Kidney tubule cell (primary cell): Measurements from ENCODE around the gene HHIPL1.

Experiments used
- DNase-seq: peaks from one replicate; pipeline ENCODE4 v3.0.0-alpha.2; 2018; ENCODE audit warnings: low spot score

The HHIPL1 gene

GRCh38 chr14:99675382-99675835 is 30.5 kb downstream of the HHIPL1 start:
- no peak for DNase-seq

DNA sequence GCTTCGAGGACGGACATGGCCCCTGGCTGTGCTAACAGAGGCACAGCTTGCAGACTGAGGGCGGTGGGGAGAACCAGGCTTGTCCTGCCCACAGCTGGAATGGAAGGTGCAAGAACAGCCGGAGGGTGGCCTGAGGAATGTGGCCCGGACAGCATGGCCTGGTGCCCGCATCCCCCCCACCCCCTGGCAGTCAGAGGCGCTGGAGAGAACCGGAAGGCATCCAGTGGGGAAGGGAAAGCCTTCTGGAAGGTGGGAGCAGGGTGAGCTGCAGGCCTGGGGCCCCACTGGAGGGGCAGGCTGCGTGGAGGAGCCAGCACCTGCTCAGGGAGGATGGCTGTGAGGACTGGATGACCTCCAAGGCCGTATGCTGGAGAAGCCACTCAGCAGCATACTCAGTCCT is 31.0 kb downstream of the HHIPL1 start:
- no peak for DNase-seq

- DNase-seq, result no peak
These were observed 31.7 kb downstream of the HHIPL1 start for GRCh38 chr14:99676657-99677056.

DNA sequence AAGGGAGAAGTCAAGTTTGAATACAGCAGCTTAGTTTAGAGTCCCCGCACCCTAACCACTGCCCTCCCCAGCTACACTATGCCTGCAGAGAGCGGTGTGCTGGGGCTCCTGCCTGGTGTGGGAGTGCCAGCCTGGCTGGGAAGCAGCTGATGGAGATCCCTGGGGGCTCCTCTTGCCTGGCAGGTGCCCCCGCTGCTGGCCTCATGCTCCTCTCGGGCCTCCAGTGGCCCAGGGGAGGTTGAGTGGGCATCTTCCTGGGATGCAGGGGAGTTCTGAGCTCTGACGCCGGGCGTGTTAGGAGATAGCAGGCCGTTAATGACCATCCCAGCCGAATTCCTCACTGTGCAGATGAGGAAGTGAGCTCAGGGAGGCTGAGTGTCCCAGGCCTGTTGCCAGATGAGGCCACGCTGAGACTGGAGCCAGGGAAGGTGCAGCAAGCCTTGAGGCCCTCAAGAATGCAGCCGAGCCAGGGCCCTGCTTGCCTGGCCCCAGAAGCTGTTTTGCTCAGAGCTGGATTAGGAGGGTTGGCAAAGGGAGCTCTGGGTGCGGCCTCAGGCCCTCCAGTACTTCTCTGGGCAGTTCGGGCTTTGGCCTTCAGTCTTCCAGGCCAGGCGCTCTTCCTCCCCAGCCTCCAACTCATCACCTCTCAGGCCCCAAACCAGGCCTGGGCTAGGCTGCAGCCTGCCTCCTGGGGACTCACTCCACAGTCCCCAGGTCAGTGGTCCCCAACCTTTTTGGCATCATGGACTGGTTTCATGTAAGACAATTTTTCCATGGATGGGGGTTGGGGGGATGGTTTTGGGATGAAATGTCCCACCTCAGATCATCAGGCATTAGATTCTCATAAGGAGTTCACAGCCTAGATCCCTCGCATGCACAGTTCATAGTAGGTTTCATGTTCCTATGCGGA is 32.6 kb downstream of the HHIPL1 start:
- no peak for DNase-seq

- DNase-seq, result no peak
These were observed 33.3 kb downstream of the HHIPL1 start for GRCh38 chr14:99678198-99678597.

DNA sequence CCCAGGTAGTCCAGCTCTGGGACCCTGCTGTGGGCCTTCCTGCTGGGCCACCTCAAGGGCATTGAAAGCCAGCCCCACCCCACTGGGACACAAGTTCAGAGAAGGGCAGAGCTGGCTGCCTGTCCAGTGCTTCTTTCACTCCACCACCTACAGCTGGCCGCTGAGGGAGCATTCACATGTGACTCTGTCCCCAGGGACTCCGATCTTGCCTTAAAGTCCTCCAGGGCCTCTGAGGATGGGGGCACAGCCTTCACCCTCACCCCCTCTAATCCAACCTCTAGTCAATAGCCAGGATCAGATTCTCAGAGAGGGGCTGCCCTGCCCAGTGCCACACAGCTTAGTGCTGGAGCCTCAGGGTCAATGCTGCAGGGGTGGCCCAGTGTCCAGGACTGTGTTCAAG is 34.2 kb downstream of the HHIPL1 start:
- no peak for DNase-seq

- DNase-seq, result no peak
These were observed 34.6 kb downstream of the HHIPL1 start for GRCh38 chr14:99679543-99679942.

DNA sequence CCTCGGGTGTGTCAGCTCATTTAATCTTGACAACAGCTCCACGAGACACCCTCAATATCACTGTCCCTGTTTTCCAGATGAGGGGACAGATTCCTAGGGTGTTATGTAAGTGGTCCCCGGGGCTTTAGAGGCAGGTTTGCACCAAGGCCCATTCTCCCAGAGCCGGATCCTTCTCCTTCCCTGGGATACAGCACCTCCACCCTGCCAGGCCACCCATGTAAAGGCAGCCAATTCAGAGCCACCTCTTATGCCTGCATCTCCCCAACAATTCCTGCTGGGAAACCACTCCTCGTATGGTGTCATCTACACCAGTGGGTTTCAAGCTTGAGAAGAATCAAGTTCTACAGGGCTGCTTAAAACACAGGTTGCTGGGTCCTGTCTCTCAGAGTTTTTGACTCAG is 35.1 kb downstream of the HHIPL1 start:
- DNase-seq, result no peak

- no peak for DNase-seq
These were observed 36.3 kb downstream of the HHIPL1 start for GRCh38 chr14:99681101-99681831.

- no peak for DNase-seq
These were observed 36.9 kb downstream of the HHIPL1 start for GRCh38 chr14:99681832-99682148.

DNA sequence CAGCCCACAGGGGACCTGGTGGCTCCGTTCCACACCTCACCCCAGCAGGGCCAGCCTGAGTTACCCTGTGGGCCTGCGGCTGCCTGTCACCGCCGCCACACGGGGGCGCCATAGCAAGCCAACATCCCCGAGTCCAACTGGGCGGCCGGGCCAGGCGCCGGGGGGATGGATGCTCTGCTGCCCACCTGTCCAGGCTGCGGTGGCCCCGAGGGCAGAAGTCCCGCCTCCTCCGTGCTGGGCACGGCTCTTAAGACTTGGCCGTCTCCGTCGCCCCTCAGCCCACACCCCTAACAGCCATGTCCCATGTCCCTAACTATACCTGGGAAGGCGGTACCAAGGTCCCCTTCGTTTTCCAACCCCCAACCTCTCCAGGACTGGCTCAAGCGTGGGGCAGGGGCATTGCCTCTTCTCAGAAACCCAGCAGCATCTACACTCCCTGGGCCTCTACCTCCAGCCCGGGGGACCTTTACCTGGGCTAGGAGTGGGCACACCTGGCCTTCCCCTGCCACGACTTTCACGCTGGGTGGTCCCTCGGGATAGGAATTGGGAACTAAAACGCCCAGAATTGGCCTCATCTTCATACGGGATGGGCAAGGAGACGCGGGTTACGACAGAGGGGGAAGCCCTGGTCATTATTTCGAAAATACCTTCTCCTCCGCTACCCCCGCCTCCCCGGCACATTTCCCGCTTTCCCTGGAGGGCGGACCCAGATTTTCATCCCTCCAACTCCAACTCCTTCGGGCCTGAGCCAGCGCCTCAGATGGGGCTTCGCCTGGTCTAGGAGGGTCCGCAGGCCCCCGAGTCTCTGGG is 38.1 kb downstream of the HHIPL1 start:
- DNase-seq, result peak; percentile 77

- peak; percentile 99 for DNase-seq
These were observed 38.9 kb downstream of the HHIPL1 start, which contains the start of gene CYP46A1 for GRCh38 chr14:99683619-99684409. CYP46A1 (plus strand) TSS chr14:99684298; CDS start chr14:99684418, 120 bp downstream.

- DNase-seq, result no peak
These were observed 39.5 kb downstream of the HHIPL1 start for GRCh38 chr14:99684410-99684934.

DNA sequence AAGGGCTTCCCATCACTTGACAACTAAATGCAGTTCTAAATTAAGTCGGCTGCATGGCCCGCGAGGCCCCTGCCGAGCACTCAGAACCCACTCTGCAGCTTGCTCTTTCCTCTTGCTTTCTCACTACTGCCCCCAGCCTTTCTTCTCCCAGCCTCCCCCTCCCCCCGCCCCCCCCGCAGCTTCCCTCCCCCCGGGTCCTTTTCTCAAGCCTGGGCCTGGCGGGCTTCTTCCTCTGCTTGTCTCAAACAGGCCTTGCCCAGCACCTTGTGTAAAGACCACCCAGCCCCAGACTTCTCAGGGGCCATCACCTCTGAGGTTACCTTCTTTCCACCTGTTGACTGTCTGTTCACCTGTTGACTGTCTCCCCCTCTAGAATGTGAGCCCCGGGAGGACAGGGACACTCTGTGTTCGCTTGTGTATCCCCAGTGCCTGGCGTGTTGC is 40.2 kb downstream of the HHIPL1 start:
- no peak for DNase-seq

DNA sequence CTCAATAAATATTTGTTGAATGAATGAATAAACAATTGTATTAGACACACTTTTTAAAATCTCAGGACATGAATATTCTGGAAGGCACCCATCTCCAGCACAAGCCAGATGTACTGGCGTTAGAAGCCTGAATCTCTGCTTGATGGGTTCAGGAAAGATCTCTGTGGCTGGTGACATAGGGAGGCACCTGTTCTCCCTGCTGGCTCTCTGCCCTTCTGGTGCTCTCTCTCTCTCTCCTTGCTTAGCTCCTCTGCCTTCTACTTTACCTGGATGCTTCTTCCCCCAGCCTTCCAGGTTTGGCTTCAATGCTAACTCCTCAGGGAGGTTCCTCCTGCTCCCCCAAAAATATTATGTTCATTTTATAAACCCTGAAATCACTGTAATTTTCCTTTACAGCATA is 40.7 kb downstream of the HHIPL1 start:
- no peak for DNase-seq

GRCh38 chr14:99686557-99687283 is 41.8 kb downstream of the HHIPL1 start:
- DNase-seq, result no peak

GRCh38 chr14:99687284-99688209 is 42.6 kb downstream of the HHIPL1 start:
- peak; percentile 25 for DNase-seq

DNA sequence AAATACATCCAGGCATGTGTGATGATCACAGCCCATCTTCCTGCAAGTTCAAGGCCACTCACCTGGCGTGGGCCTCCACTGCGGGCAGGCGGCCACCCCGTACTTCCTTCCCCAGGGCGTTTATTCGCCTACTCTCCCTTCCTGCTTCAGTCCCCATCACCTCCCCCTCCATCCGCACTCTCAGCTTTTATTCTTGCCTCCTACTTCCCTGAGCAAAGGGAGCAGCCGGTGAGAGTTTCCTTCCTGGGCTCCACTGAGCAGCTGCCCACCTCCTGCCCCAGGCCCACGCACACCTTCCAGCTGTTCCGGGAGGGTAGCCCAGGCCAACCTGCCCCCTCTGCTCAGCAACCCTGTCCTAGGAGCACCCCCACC is 43.3 kb downstream of the HHIPL1 start:
- DNase-seq, result no peak

- DNase-seq, result no peak
These were observed 43.7 kb downstream of the HHIPL1 start for GRCh38 chr14:99688629-99689028.
